Measurements from ENCODE around the gene FGA.

DNA sequence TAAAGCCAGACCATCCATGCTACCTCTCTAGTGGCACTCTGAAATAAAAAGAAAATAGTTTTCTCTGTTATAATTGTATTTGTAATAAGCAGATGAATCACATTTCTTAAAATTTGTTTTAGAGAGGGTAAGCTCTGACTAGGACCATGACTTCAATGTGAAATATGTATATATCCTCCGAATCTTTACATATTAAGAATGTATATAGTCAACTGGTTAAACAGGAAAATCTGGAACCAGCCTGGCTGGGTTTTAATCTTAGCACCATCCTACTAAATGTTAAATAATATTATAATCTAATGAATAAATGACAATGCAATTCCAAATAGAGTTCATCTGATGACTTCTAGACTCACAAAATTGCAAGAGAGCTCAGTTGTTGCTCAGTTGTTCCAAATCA lies 26.2 kb downstream of the FGA start:
- TF ChIP-seq, protein P1, sequence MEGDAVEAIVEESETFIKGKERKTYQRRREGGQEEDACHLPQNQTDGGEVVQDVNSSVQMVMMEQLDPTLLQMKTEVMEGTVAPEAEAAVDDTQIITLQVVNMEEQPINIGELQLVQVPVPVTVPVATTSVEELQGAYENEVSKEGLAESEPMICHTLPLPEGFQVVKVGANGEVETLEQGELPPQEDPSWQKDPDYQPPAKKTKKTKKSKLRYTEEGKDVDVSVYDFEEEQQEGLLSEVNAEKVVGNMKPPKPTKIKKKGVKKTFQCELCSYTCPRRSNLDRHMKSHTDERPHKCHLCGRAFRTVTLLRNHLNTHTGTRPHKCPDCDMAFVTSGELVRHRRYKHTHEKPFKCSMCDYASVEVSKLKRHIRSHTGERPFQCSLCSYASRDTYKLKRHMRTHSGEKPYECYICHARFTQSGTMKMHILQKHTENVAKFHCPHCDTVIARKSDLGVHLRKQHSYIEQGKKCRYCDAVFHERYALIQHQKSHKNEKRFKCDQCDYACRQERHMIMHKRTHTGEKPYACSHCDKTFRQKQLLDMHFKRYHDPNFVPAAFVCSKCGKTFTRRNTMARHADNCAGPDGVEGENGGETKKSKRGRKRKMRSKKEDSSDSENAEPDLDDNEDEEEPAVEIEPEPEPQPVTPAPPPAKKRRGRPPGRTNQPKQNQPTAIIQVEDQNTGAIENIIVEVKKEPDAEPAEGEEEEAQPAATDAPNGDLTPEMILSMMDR (IDR thresholded peaks at IDR 0.05; ENCODE audit: poor library complexity): no peak
- no peak for TF ChIP-seq EZH2 (IDR thresholded peaks at IDR 0.05; ENCODE audit: borderline replicate concordance)

Data from hepatocyte (in vitro differentiated cells).